Endothelial cell of umbilical vein (primary cell): Measurements from ENCODE around the gene NAP1L4. TPM values are rescaled to one million over a fixed set of nuclear protein-coding genes. Genes with fewer than 3 reads are reported as not detected.

Experiments used
- BruUV-seq: library from RNA; stranded (reverse); fragments of 400-500 nt; replicated peaks from 2 replicates; lab custom pipeline; 2021; lab: Mats Ljungman, UMichigan
- CTCF ChIA-PET: fragments of 300-600, 350-600 bp; sonication (Branson Sonifier 250); formaldehyde crosslinking; loops from one replicate; lab custom pipeline; 2021; ENCODE audit warnings: antibody characterized with exemption, inconsistent platforms; lab: Charles Lee
- POLR2A ChIA-PET: fragments of 300-600, 350-600 bp; sonication (Branson Sonifier 250); formaldehyde crosslinking; loops from one replicate; lab custom pipeline; 2021; ENCODE audit warnings: antibody characterized with exemption, inconsistent platforms; lab: Charles Lee
- DNase-seq: peaks from one replicate; pipeline ENCODE4 v3.0.0-alpha.2; 2011; ENCODE audit warnings: low read depth, low spot score
- FAIRE-seq: peaks from 2 replicates; lab custom pipeline; 2011; peaks lifted over from hg19 to GRCh38; lab: Jason Lieb, UNC
- H2AFZ ChIP-seq: 2 replicates; pipeline ENCODE4 v1.6.0; 2012; ENCODE audit warnings: low read depth, low read length, control low read depth, inconsistent platforms
- H3K27ac ChIP-seq: 2 replicates; pipeline ENCODE4 v1.5.1; 2011; ENCODE audit warnings: low read depth, mild to moderate bottlenecking, control low read depth, low read length, moderate library complexity; ENCODE audit not compliant: insufficient read depth
- H3K27me3 ChIP-seq, 2 experiments: 2 replicates each; pipeline versions ENCODE4 v1.6.0 to v1.6.1; 2011; ENCODE audit warnings: low read length in 2 of 2, mixed read lengths in 1 of 2; ENCODE audit not compliant: control insufficient read depth in 2 of 2, insufficient read depth in 2 of 2
- H3K36me3 ChIP-seq, 2 experiments: 2 replicates in 1 of 2; 3 replicates in 1 of 2; pipeline ENCODE4 v1.5.1; 2011; ENCODE audit warnings: low read length in 2 of 2, mild to moderate bottlenecking in 1 of 2, moderate library complexity in 1 of 2; ENCODE audit not compliant: control insufficient read depth in 2 of 2, insufficient read depth in 2 of 2; ENCODE audit errors: extremely low read depth in 1 of 2
- H3K4me1 ChIP-seq: 3 replicates; pipeline ENCODE4 v1.5.1; 2011; ENCODE audit warnings: mild to moderate bottlenecking, low read length; ENCODE audit not compliant: control insufficient read depth, insufficient read depth; ENCODE audit errors: extremely low read depth
- H3K4me2 ChIP-seq: 2 replicates; pipeline ENCODE4 v1.6.1; 2011; ENCODE audit warnings: low read length, control low read depth, mixed read lengths; ENCODE audit not compliant: insufficient read depth
- H3K4me3 ChIP-seq, 3 experiments: fragments of 200-600 bp in 1 of 3; sonication (generic), shearing (Covaris generic) in 1 of 3; replicated peaks in 1 of 3; 2 replicates each; pipeline ENCODE4 v1.5.1; 2011 to 2016; ENCODE audit warnings: control low read depth in 3 of 3, low read length in 3 of 3, mild to moderate bottlenecking in 2 of 3, inconsistent platforms in 1 of 3, low read depth in 1 of 3, moderate library complexity in 1 of 3; ENCODE audit not compliant: insufficient read depth in 1 of 3
- H3K79me2 ChIP-seq: 2 replicates; pipeline ENCODE4 v1.6.0; 2012; ENCODE audit warnings: low read length, inconsistent platforms; ENCODE audit not compliant: control insufficient read depth, insufficient read depth
- H3K9ac ChIP-seq: replicated peaks from 2 replicates; pipeline ENCODE3; 2011; ENCODE audit warnings: low read length, control low read depth; ENCODE audit not compliant: insufficient read depth; ENCODE audit errors: extremely low read depth
- H3K9me1 ChIP-seq: replicated peaks from 3 replicates; pipeline ENCODE4 v1.6.0; 2011; ENCODE audit warnings: mild to moderate bottlenecking, low read length; ENCODE audit not compliant: control insufficient read depth, insufficient read depth; ENCODE audit errors: extremely low read depth
- H3K9me3 ChIP-seq: replicated peaks from 2 replicates; pipeline ENCODE4 v1.5.1; 2012; ENCODE audit warnings: low read length, inconsistent platforms; ENCODE audit not compliant: control insufficient read depth, insufficient read depth
- H4K20me1 ChIP-seq: replicated peaks from 2 replicates; pipeline ENCODE3; 2011; ENCODE audit warnings: mild to moderate bottlenecking, low read length; ENCODE audit not compliant: control insufficient read depth, insufficient read depth; ENCODE audit errors: extremely low read depth
- CTCF ChIP-seq, 2 donors: IDR thresholded peaks; 1 replicate in 1 of 2; 2 replicates in 1 of 2; pipeline ENCODE4 v1.5.1; 2011; ENCODE audit warnings: low read length in 2 of 2, mild to moderate bottlenecking in 2 of 2, moderate library complexity in 2 of 2, control low read depth in 1 of 2, inconsistent platforms in 1 of 2, low read depth in 1 of 2; ENCODE audit not compliant: insufficient read depth in 1 of 2; ENCODE audit errors: extremely low read depth in 1 of 2
- EZH2 ChIP-seq: IDR thresholded peaks from 2 replicates; pipeline ENCODE4 v1.6.1; 2012; ENCODE audit warnings: borderline replicate concordance, low read depth, mild to moderate bottlenecking, moderate library complexity, low read length, inconsistent platforms; ENCODE audit not compliant: severe bottlenecking
- FOS ChIP-seq: IDR thresholded peaks from 2 replicates; pipeline ENCODE4 v1.6.1; 2011; ENCODE audit warnings: mild to moderate bottlenecking, low read length, moderate library complexity, borderline replicate concordance; ENCODE audit not compliant: insufficient read depth
- GATA2 ChIP-seq: IDR thresholded peaks from 2 replicates; pipeline ENCODE4 v1.7.0; 2011; ENCODE audit warnings: low read depth, mild to moderate bottlenecking, moderate library complexity, mixed read lengths, low read length; ENCODE audit not compliant: insufficient read length, insufficient read depth
- JUN ChIP-seq: IDR thresholded peaks from 2 replicates; pipeline ENCODE4 v1.6.1; 2011; ENCODE audit warnings: borderline replicate concordance, low read depth; ENCODE audit not compliant: insufficient read length, insufficient read depth
- MAX ChIP-seq: IDR thresholded peaks from 2 replicates; pipeline ENCODE4 v1.6.1; 2011; ENCODE audit not compliant: insufficient read depth, insufficient read length
- MYC ChIP-seq: IDR thresholded peaks from one replicate; pipeline ENCODE4 v1.6.1; 2011; ENCODE audit warnings: mild to moderate bottlenecking, low read depth, low read length
- POLR2A ChIP-seq: IDR thresholded peaks from 2 replicates; pipeline ENCODE4 v1.6.1; 2012; ENCODE audit warnings: low read depth, mild to moderate bottlenecking, control low read depth, low read length
- POLR2AphosphoS5 ChIP-seq: IDR thresholded peaks from 2 replicates; pipeline ENCODE4 v1.6.1; 2012; ENCODE audit warnings: low read depth, mild to moderate bottlenecking, control low read depth, low read length, moderate library complexity; ENCODE audit not compliant: insufficient read depth
- dilution Hi-C: fragments of 300-500 bp; cut with MboI; formaldehyde crosslinking; loops from one replicate; pipeline ENCODE4 v1.15.0; 2019; ENCODE audit warnings: low sequenced_read_pairs; ENCODE audit not compliant: extremely low pct_ligation_motif_present
- intact Hi-C: fragments of 100-400 bp; cut with micrococcal nuclease; formaldehyde crosslinking; loops from one replicate; pipeline ENCODE4 v1.10.0; 2022
- polyA plus RNA-seq, 4 experiments: library from polyadenylated mRNA; depleted of rRNA in 3 of 4; stranded (reverse) in 3 of 4; unstranded in 1 of 4; fragments of >200 nt; gene quantifications; 2 replicates each; pipeline versions ENCODE4 v1.2.1 to v1.2.3, GENCODE V29; 2011 to 2012; ENCODE audit warnings: missing spikeins in 1 of 4
- total RNA-seq: library from RNA; stranded (reverse); gene quantifications from 2 replicates; pipeline ENCODE4 v1.2.3, GENCODE V29; 2021

The NAP1L4 gene
- total and polyA plus RNA-seq, 2 donors (not counting 3 experiments of a cell fraction or from before 2014, with no cell fraction given) = 100.0 to 177 TPM

GRCh38 chr11:3007404-3008010 is 15.4 kb upstream of the NAP1L4 start:
- Histone ChIP-seq H3K36me3 (peaks cover 10 to 38% of the 10 kb centered on the region in 2 experiments), H3K79me2 (no peaks in the 10 kb centered on the region), H3K9me1 (no peaks in the 10 kb centered on the region), H3K9ac (no peak overlapping the region), H3K27ac (no peak overlapping the region), H3K9me3 (no peaks in the 10 kb centered on the region), H3K27me3 (no peaks in the 10 kb centered on the region), H3K4me1 (no peaks in the 10 kb centered on the region), H3K4me2 (no peak overlapping the region), H4K20me1 (no peaks in the 10 kb centered on the region), H3K4me3 (no peak overlapping the region), H2AFZ (no peak overlapping the region)
- FAIRE-seq (no peak), DNase-seq (no peak)
- intact Hi-C loops (no loop called here), dilution Hi-C loops (no loop called here)
- ChIA-PET POLR2A (no interaction called here), CTCF (interaction anchor here (1.4 kb wide), 2 partner anchors 10 to 15 kb away, joined by 3 to 5 read pairs; partner anchors contain the start of gene NAP1L4)
- BruUV-seq = no TSS peak
- no peak for TF ChIP-seq MAX
- no peak for TF ChIP-seq EZH2
- no peak for TF ChIP-seq POLR2AphosphoS5
- no peak for TF ChIP-seq POLR2A
- TF ChIP-seq CTCF (IDR thresholded peaks at IDR 0.05; ENCODE audit: extremely low read depth in 1 of 2, insufficient read depth in 1 of 2, low read depth in 1 of 2, low read length in 2 of 2) = no peak
- TF ChIP-seq FOS = no peak
- TF ChIP-seq MYC = no peak
- TF ChIP-seq GATA2 = no peak
- no peak for TF ChIP-seq JUN
